Astrocyte (in vitro differentiated cells and primary cell): Measurements from ENCODE around the gene NINJ1.

Source experiments
- EZH2 ChIP-seq: IDR thresholded peaks from 2 replicates; pipeline ENCODE4 v1.6.1; 2012; ENCODE audit warnings: mild to moderate bottlenecking, low read length, inconsistent platforms; ENCODE audit not compliant: insufficient read depth
- TF ChIP-seq, protein P1 (sequence below): IDR thresholded peaks from 2 replicates; pipeline ENCODE4 v1.5.1; 2011; ENCODE audit warnings: low read depth, mild to moderate bottlenecking, inconsistent platforms, low read length, moderate library complexity; ENCODE audit not compliant: insufficient read depth

DNA sequence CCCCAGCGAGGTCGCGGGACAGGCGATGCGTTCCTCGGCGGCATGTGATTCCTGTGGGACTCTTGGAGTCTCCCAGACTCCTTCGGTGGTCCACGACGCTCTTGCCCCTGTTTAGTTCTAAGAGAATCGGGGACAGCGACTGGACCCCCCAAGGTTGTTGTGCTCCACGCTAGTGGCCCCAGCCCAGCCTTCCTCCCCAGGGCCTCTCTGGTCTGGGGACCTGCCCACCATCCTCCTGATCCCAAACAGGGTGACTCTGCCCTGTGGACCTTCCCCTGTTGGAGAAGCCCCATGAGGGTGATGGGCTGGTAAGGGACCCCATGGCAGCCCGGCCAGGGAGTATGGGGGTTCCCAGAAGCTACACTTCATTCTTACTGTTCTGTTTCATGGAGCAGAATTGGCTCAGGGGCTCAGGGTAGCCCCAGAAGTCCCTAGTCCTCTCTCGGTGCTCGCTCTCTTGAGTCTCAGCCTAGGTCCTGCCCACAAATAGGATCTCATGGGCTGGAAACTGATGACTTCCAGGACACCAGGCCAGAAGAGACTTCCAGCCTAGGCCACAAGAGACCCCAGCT, 37.2 kb downstream of the NINJ1 start:
- no peak for TF ChIP-seq EZH2
- TF ChIP-seq, protein P1, sequence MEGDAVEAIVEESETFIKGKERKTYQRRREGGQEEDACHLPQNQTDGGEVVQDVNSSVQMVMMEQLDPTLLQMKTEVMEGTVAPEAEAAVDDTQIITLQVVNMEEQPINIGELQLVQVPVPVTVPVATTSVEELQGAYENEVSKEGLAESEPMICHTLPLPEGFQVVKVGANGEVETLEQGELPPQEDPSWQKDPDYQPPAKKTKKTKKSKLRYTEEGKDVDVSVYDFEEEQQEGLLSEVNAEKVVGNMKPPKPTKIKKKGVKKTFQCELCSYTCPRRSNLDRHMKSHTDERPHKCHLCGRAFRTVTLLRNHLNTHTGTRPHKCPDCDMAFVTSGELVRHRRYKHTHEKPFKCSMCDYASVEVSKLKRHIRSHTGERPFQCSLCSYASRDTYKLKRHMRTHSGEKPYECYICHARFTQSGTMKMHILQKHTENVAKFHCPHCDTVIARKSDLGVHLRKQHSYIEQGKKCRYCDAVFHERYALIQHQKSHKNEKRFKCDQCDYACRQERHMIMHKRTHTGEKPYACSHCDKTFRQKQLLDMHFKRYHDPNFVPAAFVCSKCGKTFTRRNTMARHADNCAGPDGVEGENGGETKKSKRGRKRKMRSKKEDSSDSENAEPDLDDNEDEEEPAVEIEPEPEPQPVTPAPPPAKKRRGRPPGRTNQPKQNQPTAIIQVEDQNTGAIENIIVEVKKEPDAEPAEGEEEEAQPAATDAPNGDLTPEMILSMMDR = no peak
